DOHH2 (cell line): ENCODE data around the gene COL20A1.

Experiments
- H3F3A ChIP-seq: fragments of 200-600 bp; sonication (generic), shearing (Covaris generic); 2 replicates; pipeline ENCODE4 v1.6.0; 2016; ENCODE audit warnings: antibody characterized with exemption, mild to moderate bottlenecking; ENCODE audit not compliant: control insufficient read depth, insufficient read depth
- H3K27ac ChIP-seq: fragments of 200-600 bp; sonication (generic); 2 replicates; pipeline ENCODE4 v1.5.1; 2014; ENCODE audit warnings: low read depth, mild to moderate bottlenecking, low read length, moderate library complexity
- H3K27me3 ChIP-seq: fragments of 200-600 bp; sonication (generic); 2 replicates; pipeline ENCODE4 v1.6.1; 2014; ENCODE audit warnings: mild to moderate bottlenecking, low read length, mixed read lengths; ENCODE audit not compliant: control insufficient read depth
- H3K36me3 ChIP-seq: fragments of 200-600 bp; sonication (generic); 2 replicates; pipeline ENCODE4 v1.6.1; 2014; ENCODE audit warnings: mild to moderate bottlenecking, low read length, moderate library complexity, mixed read lengths; ENCODE audit not compliant: control insufficient read depth
- H3K4me1 ChIP-seq: fragments of 200-600 bp; sonication (generic); 2 replicates; pipeline ENCODE4 v1.6.1; 2014; ENCODE audit warnings: mild to moderate bottlenecking, low read length, mixed read lengths; ENCODE audit not compliant: control insufficient read depth
- H3K4me2 ChIP-seq: fragments of 200-600 bp; sonication (generic); 2 replicates; pipeline ENCODE4 v1.6.0; 2014; ENCODE audit warnings: mild to moderate bottlenecking, low read length, moderate library complexity
- H3K4me3 ChIP-seq: fragments of 200-600 bp; sonication (generic); 2 replicates; pipeline ENCODE4 v1.5.1; 2014; ENCODE audit warnings: mild to moderate bottlenecking, low read length, mixed read lengths
- H3K79me2 ChIP-seq: fragments of 200-600 bp; sonication (generic); 2 replicates; pipeline ENCODE4 v1.6.1; 2014; ENCODE audit warnings: mild to moderate bottlenecking, low read length, mixed read lengths; ENCODE audit not compliant: control insufficient read depth
- H3K9me2 ChIP-seq: fragments of 200-600 bp; sonication (generic); replicated peaks from 2 replicates; pipeline ENCODE4 v1.6.1; 2014; ENCODE audit warnings: mild to moderate bottlenecking, low read length, mixed read lengths; ENCODE audit not compliant: control insufficient read depth
- H3K9me3 ChIP-seq: fragments of 200-600 bp; sonication (generic); 2 replicates; pipeline ENCODE4 v1.6.1; 2014; ENCODE audit warnings: antibody characterized with exemption, low read length, mixed read lengths; ENCODE audit not compliant: control insufficient read depth, insufficient read depth
- H4K20me1 ChIP-seq: fragments of 200-600 bp; sonication (generic); 2 replicates; pipeline ENCODE4 v1.6.0; 2014; ENCODE audit warnings: low read depth, mild to moderate bottlenecking, antibody characterized with exemption, low read length, moderate library complexity; ENCODE audit not compliant: control insufficient read depth, insufficient read depth
- CTCF ChIP-seq: fragments of 200-600 bp; sonication (generic); IDR thresholded peaks from one replicate; pipeline ENCODE4 v1.5.1; 2014; ENCODE audit warnings: antibody characterized with exemption, mild to moderate bottlenecking, low read depth, low read length; ENCODE audit not compliant: poor library complexity, severe bottlenecking
- EZH2phosphoT487 ChIP-seq: fragments of 200-600 bp; sonication (generic); IDR thresholded peaks from 2 replicates; pipeline ENCODE4 v1.6.1; 2017; ENCODE audit warnings: borderline replicate concordance, mild to moderate bottlenecking, antibody characterized with exemption, low read length, moderate library complexity, mixed read lengths

The COL20A1 gene

GRCh38 chr20:63292904-63293303, at the start of gene COL20A1:
Gene COL20A1, plus strand, starts transcription at chr20:63293186. Its CDS starts 1,922 bp downstream, at chr20:63295108.
- Histone ChIP-seq H3K36me3 (peaks cover 6% of the 10 kb centered on the region; the same call in 1 of the 2 replicates), H3K4me1 (peaks cover 3% of the 10 kb centered on the region; the same call in 1 of the 2 replicates), H3K9me2 (no peaks in the 10 kb centered on the region), H3K27ac (no peak within 1 kb of the TSS), H3K4me2 (no peak within 1 kb of the TSS), H4K20me1 (no peaks in the 10 kb centered on the region), H3K4me3 (no peak within 1 kb of the TSS), H3K9me3 (no peaks in the 10 kb centered on the region), H3F3A (no peaks in the 10 kb centered on the region), H3K27me3 (no peaks in the 10 kb centered on the region), H3K79me2 (no peaks in the 10 kb centered on the region)
- TF ChIP-seq CTCF (no peak), EZH2phosphoT487 (no peak)

- TF ChIP-seq CTCF, result no peak
- no peak for TF ChIP-seq EZH2phosphoT487
- H3K27ac ChIP-seq, result no peak overlapping the region
- no peaks in the 10 kb centered on the region for H3K9me3 ChIP-seq
- no peak overlapping the region for H3K4me3 ChIP-seq
- H3K27me3 ChIP-seq, result no peaks in the 10 kb centered on the region
- no peaks in the 10 kb centered on the region for H3K36me3 ChIP-seq
- H3K4me2 ChIP-seq, result no peak overlapping the region
- H3K79me2 ChIP-seq, result no peaks in the 10 kb centered on the region
- no peaks in the 10 kb centered on the region for H3K4me1 ChIP-seq
- no peaks in the 10 kb centered on the region for H4K20me1 ChIP-seq
- H3K9me2 ChIP-seq, result no peaks in the 10 kb centered on the region
- H3F3A ChIP-seq, result no peaks in the 10 kb centered on the region
These were observed 49.3 kb upstream of the COL20A1 start for GRCh38 chr20:63243604-63244247.

GRCh38 chr20:63244468-63244867, 48.5 kb upstream of the COL20A1 start:
- no peaks in the 10 kb centered on the region for H3K79me2 ChIP-seq
- no peaks in the 10 kb centered on the region for H3K36me3 ChIP-seq
- H3K4me1 ChIP-seq, result no peaks in the 10 kb centered on the region
- H4K20me1 ChIP-seq, result no peaks in the 10 kb centered on the region
- H3K9me3 ChIP-seq, result no peaks in the 10 kb centered on the region
- H3K4me2 ChIP-seq, result no peak overlapping the region
- no peaks in the 10 kb centered on the region for H3K27me3 ChIP-seq
- H3F3A ChIP-seq, result no peaks in the 10 kb centered on the region
- TF ChIP-seq EZH2phosphoT487 (no peak), CTCF (no peak)
- H3K9me2 ChIP-seq, result no peaks in the 10 kb centered on the region
- H3K4me3 ChIP-seq, result no peak overlapping the region
- H3K27ac ChIP-seq, result no peak overlapping the region
